ENCODE data around the gene GRIA4. TPM values are rescaled to one million over a fixed set of nuclear protein-coding genes. Genes with fewer than 3 reads are reported as not detected.

The GRIA4 gene
- total RNA-seq, 1 donor from 2014 or later: not detected

GRCh38 chr11:105979997-105980703 is 370.3 kb downstream of the GRIA4 start:
- TF ChIP-seq POLR2AphosphoS5 (IDR thresholded peaks at IDR 0.05; ENCODE audit: insufficient read depth in 1 of 2, low read depth in 1 of 2): no peak
- TF ChIP-seq, protein P1, sequence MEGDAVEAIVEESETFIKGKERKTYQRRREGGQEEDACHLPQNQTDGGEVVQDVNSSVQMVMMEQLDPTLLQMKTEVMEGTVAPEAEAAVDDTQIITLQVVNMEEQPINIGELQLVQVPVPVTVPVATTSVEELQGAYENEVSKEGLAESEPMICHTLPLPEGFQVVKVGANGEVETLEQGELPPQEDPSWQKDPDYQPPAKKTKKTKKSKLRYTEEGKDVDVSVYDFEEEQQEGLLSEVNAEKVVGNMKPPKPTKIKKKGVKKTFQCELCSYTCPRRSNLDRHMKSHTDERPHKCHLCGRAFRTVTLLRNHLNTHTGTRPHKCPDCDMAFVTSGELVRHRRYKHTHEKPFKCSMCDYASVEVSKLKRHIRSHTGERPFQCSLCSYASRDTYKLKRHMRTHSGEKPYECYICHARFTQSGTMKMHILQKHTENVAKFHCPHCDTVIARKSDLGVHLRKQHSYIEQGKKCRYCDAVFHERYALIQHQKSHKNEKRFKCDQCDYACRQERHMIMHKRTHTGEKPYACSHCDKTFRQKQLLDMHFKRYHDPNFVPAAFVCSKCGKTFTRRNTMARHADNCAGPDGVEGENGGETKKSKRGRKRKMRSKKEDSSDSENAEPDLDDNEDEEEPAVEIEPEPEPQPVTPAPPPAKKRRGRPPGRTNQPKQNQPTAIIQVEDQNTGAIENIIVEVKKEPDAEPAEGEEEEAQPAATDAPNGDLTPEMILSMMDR (IDR thresholded peaks at IDR 0.05): no peak
- TF ChIP-seq POLR2A (IDR thresholded peaks at IDR 0.05): no peak
- H3K4me1 ChIP-seq: no peaks in the 10 kb centered on the region
- H3K4me3 ChIP-seq: no peak overlapping the region
- no peak for DNase-seq (ENCODE audit: extremely low spot score in 2 of 2)
- H3K27me3 ChIP-seq: no peaks in the 10 kb centered on the region
- H3K36me3 ChIP-seq: no peaks in the 10 kb centered on the region
- intact Hi-C loops (cut with DNase I): no loop called here
- H3K27ac ChIP-seq: no peak overlapping the region
- H3K9me3 ChIP-seq: no peaks in the 10 kb centered on the region

DNA sequence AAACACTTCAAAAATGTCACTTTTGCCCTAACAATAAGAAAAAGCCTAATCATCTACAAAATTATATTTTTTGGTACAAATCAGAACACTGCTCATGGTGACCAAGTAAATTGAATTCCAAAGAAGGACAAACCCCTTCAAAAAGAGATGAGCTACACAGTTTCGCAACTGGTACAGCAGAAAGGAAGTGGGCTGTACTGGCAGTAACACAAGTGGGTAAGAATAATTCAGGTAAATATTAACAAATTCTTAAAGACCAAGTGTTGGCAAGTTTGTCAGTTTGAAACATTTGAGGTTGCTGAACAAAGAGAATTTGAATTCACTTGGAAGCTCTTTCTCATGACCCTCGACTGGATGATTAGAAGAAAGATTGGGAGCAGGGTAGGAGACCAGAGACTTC is 376.7 kb downstream of the GRIA4 start:
- no peaks in the 10 kb centered on the region for H3K4me1 ChIP-seq
- H3K27me3 ChIP-seq: no peaks in the 10 kb centered on the region
- no peaks in the 10 kb centered on the region for H3K9me3 ChIP-seq
- intact Hi-C loops (cut with DNase I): no loop called here
- H3K27ac ChIP-seq: no peak overlapping the region
- TF ChIP-seq, protein P1 (IDR thresholded peaks at IDR 0.05): no peak
- no peak for TF ChIP-seq POLR2A (IDR thresholded peaks at IDR 0.05)
- no peak for TF ChIP-seq POLR2AphosphoS5 (IDR thresholded peaks at IDR 0.05; ENCODE audit: insufficient read depth in 1 of 2, low read depth in 1 of 2)
- DNase-seq (ENCODE audit: extremely low spot score in 2 of 2): no peak
- no peak overlapping the region for H3K4me3 ChIP-seq
- no peaks in the 10 kb centered on the region for H3K36me3 ChIP-seq

DNA sequence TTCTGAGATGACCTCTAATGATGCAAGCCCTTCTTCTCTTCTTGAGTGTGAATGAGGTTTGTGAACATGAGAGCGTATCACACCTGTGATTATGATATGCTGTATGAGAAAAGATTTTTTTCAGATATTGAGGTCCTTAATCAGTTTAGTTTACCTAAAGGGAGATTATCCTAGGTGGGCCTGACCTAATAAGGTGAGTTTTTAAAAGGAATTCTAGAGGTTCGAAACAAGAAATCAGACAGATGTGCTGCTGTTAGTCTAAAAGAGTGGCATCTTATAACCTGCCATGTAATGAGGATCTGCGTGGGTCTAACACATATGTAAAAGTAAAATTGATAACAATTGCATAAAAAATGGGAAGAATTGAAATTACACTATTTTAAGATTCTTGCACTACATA is 378.3 kb downstream of the GRIA4 start:
- H3K27me3 ChIP-seq: no peaks in the 10 kb centered on the region
- intact Hi-C loops (cut with DNase I): no loop called here
- H3K4me1 ChIP-seq: no peaks in the 10 kb centered on the region
- H3K27ac ChIP-seq: no peak overlapping the region
- H3K4me3 ChIP-seq: no peak overlapping the region
- TF ChIP-seq POLR2AphosphoS5 (IDR thresholded peaks at IDR 0.05; ENCODE audit: insufficient read depth in 1 of 2, low read depth in 1 of 2) (no peak), POLR2A (IDR thresholded peaks at IDR 0.05) (no peak)
- TF ChIP-seq, protein P1 (IDR thresholded peaks at IDR 0.05): no peak
- no peak for DNase-seq (ENCODE audit: extremely low spot score in 2 of 2)
- H3K36me3 ChIP-seq: no peaks in the 10 kb centered on the region
- no peaks in the 10 kb centered on the region for H3K9me3 ChIP-seq

DNA sequence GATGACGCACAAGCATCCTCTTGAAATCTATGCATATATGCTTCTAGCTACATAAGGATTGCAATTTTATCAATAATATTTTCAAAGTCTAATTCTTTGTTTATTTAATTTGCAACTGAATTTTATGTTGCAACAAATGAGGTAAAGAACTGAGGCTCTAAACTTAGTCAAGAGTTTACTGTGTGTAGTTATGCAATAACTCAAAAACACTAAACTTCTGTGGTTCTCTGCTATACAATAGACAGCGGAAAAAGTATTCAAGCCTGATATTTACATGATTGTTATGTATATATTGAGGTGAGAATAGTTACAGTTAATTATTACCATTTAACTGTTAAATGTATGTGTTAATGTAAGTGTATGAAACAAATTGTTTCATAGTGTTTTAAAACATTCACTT is 379.3 kb downstream of the GRIA4 start:
- intact Hi-C loops (cut with DNase I): no loop called here
- TF ChIP-seq, protein P1 (IDR thresholded peaks at IDR 0.05): no peak
- TF ChIP-seq POLR2AphosphoS5 (IDR thresholded peaks at IDR 0.05; ENCODE audit: insufficient read depth in 1 of 2, low read depth in 1 of 2): no peak
- Histone ChIP-seq H3K36me3 (no peaks in the 10 kb centered on the region), H3K27ac (no peak overlapping the region), H3K4me1 (no peaks in the 10 kb centered on the region), H3K4me3 (no peak overlapping the region), H3K27me3 (no peaks in the 10 kb centered on the region), H3K9me3 (no peaks in the 10 kb centered on the region)
- DNase-seq (ENCODE audit: extremely low spot score in 2 of 2): no peak

- Histone ChIP-seq H3K4me1 (no peaks in the 10 kb centered on the region), H3K36me3 (peaks cover 0 to 7% of the 10 kb centered on the region in 2 donors), H3K9me3 (no peaks in the 10 kb centered on the region), H3K27ac (no peak overlapping the region), H3K27me3 (no peaks in the 10 kb centered on the region), H3K4me3 (no peak overlapping the region)
- intact Hi-C loops (cut with DNase I): no loop called here
- TF ChIP-seq POLR2AphosphoS5 (IDR thresholded peaks at IDR 0.05; ENCODE audit: insufficient read depth in 1 of 2, low read depth in 1 of 2) (no peak), POLR2A (IDR thresholded peaks at IDR 0.05) (no peak)
- TF ChIP-seq, protein P1 (IDR thresholded peaks at IDR 0.05): no peak
- DNase-seq (ENCODE audit: extremely low spot score in 2 of 2): no peak
These were observed 382.0 kb downstream of the GRIA4 start for GRCh38 chr11:105991888-105992287.
